ENCODE data around the gene GLO1.

GRCh38 chr6:38638941-38639497 is 63.9 kb downstream of the GLO1 start:
- TF ChIP-seq CTCF (IDR thresholded peaks at IDR 0.05) = no peak
- no peak for TF ChIP-seq POLR2A (IDR thresholded peaks at IDR 0.05)
